ENCODE results near the gene LIMK1. TPM values are rescaled to one million over a fixed set of nuclear protein-coding genes. Genes with fewer than 3 reads are reported as not detected.

Gene LIMK1
- total RNA-seq, 1 experiment from 2014 or later: 31.4 TPM

- H3K4me1 Mint-ChIP-seq (ENCODE audit: low read depth, unreplicated experiment): no peaks in the 10 kb centered on the region
- no peak for DNase-seq
- no peak overlapping the region for H3K27ac Mint-ChIP-seq (ENCODE audit: unreplicated experiment)
- ChIA-PET POLR2A (interaction anchor here (0.6 kb wide), 1 partner anchor 120 kb away, joined by 4 read pairs; no protein-coding TSS in a partner anchor), CTCF (no interaction called here)
- H3K4me3 ChIP-seq (ENCODE audit: low read depth, low read length): no peak overlapping the region
- H3K27me3 ChIP-seq (replicated peaks; ENCODE audit: control insufficient read depth, insufficient read depth, low read length): no peaks in the 10 kb centered on the region
- H3K27me3 Mint-ChIP-seq (ENCODE audit: insufficient read depth, unreplicated experiment): no peaks in the 10 kb centered on the region
- no peak overlapping the region for H3K4me3 Mint-ChIP-seq (ENCODE audit: unreplicated experiment)
- no peaks in the 10 kb centered on the region for H3K9me3 ChIP-seq
- peaks cover 9% of the 10 kb centered on the region for H3K36me3 Mint-ChIP-seq (ENCODE audit: insufficient read depth, unreplicated experiment)
- H3K9me3 Mint-ChIP-seq (ENCODE audit: unreplicated experiment): no peaks in the 10 kb centered on the region
- peaks cover 5% of the 10 kb centered on the region for H3K4me1 ChIP-seq
- intact Hi-C loops (cut with micrococcal nuclease; ENCODE audit: unreplicated experiment): no loop called here
- no TSS peak for BruUV-seq (replicated peaks)
- TF ChIP-seq CTCF (IDR thresholded peaks at IDR 0.05; ENCODE audit: insufficient read depth in 1 of 2, low read depth in 1 of 2, low read length in 1 of 2, severe bottlenecking in 1 of 2, unreplicated experiment in 1 of 2): no peak
- H3K36me3 ChIP-seq (ENCODE audit: control insufficient read depth, insufficient read depth, low read length): no peaks in the 10 kb centered on the region
These were observed 4.3 kb downstream of the LIMK1 start for GRCh38 chr7:74087791-74088453.

GRCh38 chr7:74092321-74092963 is 8.8 kb downstream of the LIMK1 start:
- no peak overlapping the region for H3K4me3 ChIP-seq (ENCODE audit: low read depth, low read length)
- H3K27me3 Mint-ChIP-seq (ENCODE audit: insufficient read depth, unreplicated experiment): no peaks in the 10 kb centered on the region
- POLR2A ChIA-PET: no interaction called here
- H3K27me3 ChIP-seq (replicated peaks; ENCODE audit: control insufficient read depth, insufficient read depth, low read length): no peaks in the 10 kb centered on the region
- intact Hi-C loops (cut with micrococcal nuclease; ENCODE audit: unreplicated experiment): no loop called here
- H3K4me1 Mint-ChIP-seq (ENCODE audit: low read depth, unreplicated experiment): no peaks in the 10 kb centered on the region
- CTCF ChIA-PET: no interaction called here
- H3K36me3 ChIP-seq (ENCODE audit: control insufficient read depth, insufficient read depth, low read length): no peaks in the 10 kb centered on the region; the same call in 1 of the 2 replicates
- DNase-seq: no peak
- H3K36me3 Mint-ChIP-seq (ENCODE audit: insufficient read depth, unreplicated experiment): peaks cover 5% of the 10 kb centered on the region
- no peaks in the 10 kb centered on the region for H3K4me1 ChIP-seq
- H3K9me3 Mint-ChIP-seq (ENCODE audit: unreplicated experiment): no peaks in the 10 kb centered on the region
- H3K4me3 Mint-ChIP-seq (ENCODE audit: unreplicated experiment): no peak overlapping the region
- H3K27ac Mint-ChIP-seq (ENCODE audit: unreplicated experiment): no peak overlapping the region
- no TSS peak for BruUV-seq (replicated peaks)
- H3K9me3 ChIP-seq: no peaks in the 10 kb centered on the region
- no peak for TF ChIP-seq CTCF (IDR thresholded peaks at IDR 0.05; ENCODE audit: insufficient read depth in 1 of 2, low read depth in 1 of 2, low read length in 1 of 2, severe bottlenecking in 1 of 2, unreplicated experiment in 1 of 2)

GRCh38 chr7:74092964-74093471 is 9.4 kb downstream of the LIMK1 start:
- BruUV-seq (replicated peaks): no TSS peak

More at GRCh38 chr7:74092964-74093471, 9.4 kb downstream of the LIMK1 start:
- Mint-ChIP-seq H3K9me3 (ENCODE audit: unreplicated experiment) (no peaks in the 10 kb centered on the region), H3K4me3 (ENCODE audit: unreplicated experiment) (no peak overlapping the region), H3K36me3 (ENCODE audit: insufficient read depth, unreplicated experiment) (peaks cover 11% of the 10 kb centered on the region), H3K27me3 (ENCODE audit: insufficient read depth, unreplicated experiment) (no peaks in the 10 kb centered on the region), H3K4me1 (ENCODE audit: low read depth, unreplicated experiment) (no peaks in the 10 kb centered on the region), H3K27ac (ENCODE audit: unreplicated experiment) (no peak overlapping the region)
- no peaks in the 10 kb centered on the region for H3K9me3 ChIP-seq
- no peaks in the 10 kb centered on the region for H3K4me1 ChIP-seq
- H3K4me3 ChIP-seq (ENCODE audit: low read depth, low read length): no peak overlapping the region
- DNase-seq: no peak
- H3K36me3 ChIP-seq (ENCODE audit: control insufficient read depth, insufficient read depth, low read length): peaks cover 2% of the 10 kb centered on the region; the same call in 1 of the 2 replicates
- ChIA-PET CTCF (no interaction called here), POLR2A (no interaction called here)
- TF ChIP-seq CTCF (IDR thresholded peaks at IDR 0.05; ENCODE audit: insufficient read depth in 1 of 2, low read depth in 1 of 2, low read length in 1 of 2, severe bottlenecking in 1 of 2, unreplicated experiment in 1 of 2): no peak
- no peaks in the 10 kb centered on the region for H3K27me3 ChIP-seq (replicated peaks; ENCODE audit: control insufficient read depth, insufficient read depth, low read length)
- intact Hi-C loops (cut with micrococcal nuclease; ENCODE audit: unreplicated experiment): no loop called here

Measured in Caco-2 (cell line).